ENCODE data around the gene SMIM33. TPM values are rescaled to one million over a fixed set of nuclear protein-coding genes. Genes with fewer than 3 reads are reported as not detected.
"Not testable (repeated sequence)": the region's sequence is repeated elsewhere in the genome, so short reads cannot be mapped to it uniquely, and the experiment has no call there.

Gene SMIM33
- total RNA-seq, 2 donors from 2014 or later, result 2.8 to 3.7 TPM

DNA sequence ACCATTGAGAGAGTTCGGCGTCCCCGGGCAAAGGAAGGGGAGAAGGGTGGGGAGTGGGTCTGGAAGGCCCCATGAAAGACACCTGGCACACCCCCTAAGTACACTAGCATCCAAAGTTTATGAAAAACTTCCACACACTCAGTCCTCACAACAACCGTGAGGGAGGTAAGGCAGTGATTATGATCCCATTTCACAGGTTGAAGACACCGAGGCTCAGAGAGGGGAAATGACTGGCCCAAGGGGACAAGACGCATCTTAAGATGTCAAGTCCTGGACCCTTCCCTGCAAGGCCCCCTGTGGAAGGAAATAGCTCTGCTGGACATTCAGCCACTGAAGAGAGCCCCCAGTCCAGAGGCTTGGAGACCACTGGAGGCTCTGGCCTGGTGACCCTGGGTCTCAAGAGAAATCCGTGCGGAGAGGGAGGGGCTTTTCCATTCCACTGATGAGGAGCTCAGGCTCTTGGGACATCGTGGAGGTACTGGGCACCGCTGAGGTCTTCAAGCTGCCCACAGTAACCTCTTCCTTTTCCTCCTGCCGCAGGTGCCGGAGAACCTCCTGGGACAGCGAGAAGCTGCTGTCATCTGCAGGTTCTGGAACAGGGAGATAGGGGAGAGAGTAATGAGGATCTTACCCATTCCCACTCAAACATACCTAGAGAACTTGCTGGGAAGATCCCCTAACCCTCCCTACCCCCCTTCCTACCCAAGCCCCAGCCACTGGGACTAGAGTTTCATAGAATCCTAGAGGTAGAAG, 5.2 kb downstream of the SMIM33 start:
- DNase-seq (no peak), ATAC-seq (no peak)
- intact Hi-C loops (cut with DNase I, micrococcal nuclease), result no loop called here

DNA sequence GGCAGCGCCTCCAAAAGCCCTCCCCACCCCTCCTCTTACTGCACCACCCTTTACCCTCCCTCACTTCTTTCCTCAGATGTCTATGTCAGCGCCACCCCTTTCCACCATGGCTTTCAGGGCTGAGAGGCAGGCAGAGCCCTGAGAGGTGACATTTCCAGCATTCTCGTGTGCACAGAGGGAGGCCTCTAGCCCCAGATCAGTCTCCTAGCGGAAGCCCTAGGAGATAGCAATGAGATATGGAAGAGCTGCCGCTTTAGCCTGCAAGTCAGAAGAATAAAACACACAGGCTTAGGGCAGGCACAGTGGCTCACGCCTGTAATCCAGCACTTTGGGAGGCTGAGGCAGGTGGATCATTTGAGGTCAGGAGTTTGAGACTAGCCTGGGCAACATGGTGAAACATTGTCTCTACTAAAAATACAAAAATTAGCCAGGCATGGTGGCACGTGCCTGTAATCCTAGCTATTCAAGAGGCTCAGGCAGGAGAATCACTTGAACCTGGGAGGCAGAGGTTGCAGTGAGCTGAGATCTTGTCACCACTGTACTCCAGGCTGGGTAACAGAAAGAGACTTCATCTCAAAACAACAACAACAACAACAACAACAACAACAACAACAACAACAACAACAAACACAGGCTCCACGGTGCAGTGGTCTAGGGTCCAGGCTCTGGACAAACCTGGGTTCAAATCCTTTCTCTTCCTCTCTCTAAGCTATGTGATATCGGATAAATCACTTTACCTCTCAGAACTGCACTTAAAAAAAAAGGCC, 8.0 kb downstream of the SMIM33 start:
- DNase-seq; ATAC-seq; intact Hi-C loops (cut with DNase I, micrococcal nuclease): not testable (repeated sequence)

DNA sequence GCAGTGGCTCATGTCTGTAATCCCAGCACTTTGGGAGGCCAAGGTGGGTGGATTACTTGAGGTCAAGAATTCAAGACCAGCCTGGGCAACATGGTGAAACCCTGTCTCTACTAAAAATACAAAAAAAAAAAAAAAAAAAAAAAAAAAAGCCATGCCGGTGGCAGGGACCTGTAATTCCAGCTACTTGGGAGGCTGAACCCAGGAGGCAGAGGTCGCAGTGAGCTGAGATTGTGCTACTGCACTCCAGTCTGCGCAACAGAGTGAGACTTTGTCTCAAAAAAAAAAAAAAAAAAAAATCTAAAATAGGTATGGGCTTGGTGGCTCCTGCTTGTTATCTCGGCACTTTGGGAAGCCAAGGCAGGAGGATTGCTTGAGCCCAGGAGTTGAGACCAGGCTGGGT, 8.9 kb downstream of the SMIM33 start:
- DNase-seq; ATAC-seq; intact Hi-C loops (cut with DNase I, micrococcal nuclease): not testable (repeated sequence)

GRCh38 chr5:139481122-139481533, 10.3 kb downstream of the SMIM33 start:
- intact Hi-C loops (cut with DNase I, micrococcal nuclease), result no loop called here
- DNase-seq (no peak), ATAC-seq (no peak)

- DNase-seq (peak in 1 of 2 donors; percentile 59), ATAC-seq (peak; percentile 65)
- intact Hi-C loops (cut with DNase I, micrococcal nuclease), result no loop called here
These were observed 10.8 kb downstream of the SMIM33 start for GRCh38 chr5:139481580-139482049.

DNA sequence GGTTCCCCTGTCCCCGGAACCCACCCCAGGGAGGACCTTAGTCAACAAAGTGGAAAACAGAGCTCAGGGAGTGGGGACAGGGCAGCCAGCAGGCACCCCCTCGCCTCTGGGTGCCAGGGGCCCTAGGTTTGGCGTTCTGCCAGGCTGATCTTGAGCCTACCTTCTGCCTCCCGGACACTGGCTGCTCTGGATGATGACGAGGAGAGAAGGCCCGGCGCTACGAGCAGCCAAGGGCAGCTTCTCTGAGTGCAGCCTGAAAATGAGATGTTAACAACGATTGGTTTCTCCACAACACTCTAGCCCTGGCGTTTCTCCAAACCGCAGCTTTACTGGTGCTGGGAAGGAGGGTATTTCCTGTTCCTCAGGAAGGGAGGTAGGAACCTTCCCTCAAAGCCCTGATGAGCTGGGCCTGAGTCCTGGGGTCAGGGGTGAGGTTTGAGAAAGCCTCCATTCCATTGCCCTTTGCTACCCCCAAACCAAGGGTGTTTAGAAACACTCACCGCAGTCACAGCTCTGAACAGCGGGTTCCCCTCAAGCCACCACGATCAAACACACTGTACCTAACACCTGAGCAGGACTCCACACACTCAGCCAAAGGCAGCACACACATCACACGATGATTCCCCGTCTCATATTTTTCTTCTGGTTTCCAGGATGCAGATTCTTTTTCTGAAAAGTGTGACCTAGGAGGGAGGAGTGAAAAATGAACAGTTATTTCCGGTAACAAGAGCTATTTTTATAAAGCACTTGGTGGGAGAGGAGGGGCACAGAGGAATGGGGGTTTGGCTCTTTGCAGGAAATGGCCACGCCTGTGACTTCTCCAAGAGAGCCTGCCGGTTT, 11.5 kb downstream of the SMIM33 start, which contains the start of gene STING1:
STING1 (minus strand) TSS at position 709 of the 840 bp plus-strand sequence. CDS start 1,054 bp downstream, outside the sequence.
- intact Hi-C loops (cut with DNase I, micrococcal nuclease), result no loop called here
- DNase-seq, result peak; percentile 90 to 91
- ATAC-seq, result peak; percentile 83

- DNase-seq; intact Hi-C loops (cut with DNase I, micrococcal nuclease); ATAC-seq: not testable (repeated sequence)
These were observed 12.0 kb downstream of the SMIM33 start for GRCh38 chr5:139482890-139483208.

- intact Hi-C loops (cut with DNase I, micrococcal nuclease), result no loop called here
- ATAC-seq, result no peak
- DNase-seq, result no peak
These were observed 15.4 kb downstream of the SMIM33 start for GRCh38 chr5:139486201-139486600.

- DNase-seq (no peak), ATAC-seq (no peak)
- intact Hi-C loops (cut with DNase I, micrococcal nuclease), result no loop called here
These were observed 17.5 kb downstream of the SMIM33 start for GRCh38 chr5:139488260-139488659.

- ATAC-seq (peak; percentile 56), DNase-seq (no peak)
- intact Hi-C loops (cut with DNase I, micrococcal nuclease), result no loop called here
These were observed 21.9 kb downstream of the SMIM33 start for GRCh38 chr5:139492700-139493192.

DNA sequence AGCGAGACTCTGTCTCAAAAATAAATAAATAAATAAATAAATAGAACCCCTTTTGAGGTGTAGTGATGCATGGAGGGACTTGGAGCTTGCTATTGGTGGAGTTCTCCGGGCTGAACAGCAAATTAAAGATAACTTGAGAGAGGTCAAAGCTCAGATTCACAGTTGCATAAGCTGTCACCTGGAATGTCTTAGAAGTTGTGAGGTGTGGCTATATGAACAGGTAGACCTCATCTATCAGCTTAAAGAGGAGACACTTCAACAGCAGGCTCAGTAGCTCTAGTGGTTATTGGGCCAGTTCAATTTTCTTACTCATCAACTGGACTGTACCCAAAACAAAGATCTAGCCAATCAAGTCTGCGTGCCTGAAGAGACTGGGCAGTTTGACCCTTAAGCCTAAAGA, 23.5 kb downstream of the SMIM33 start:
- ATAC-seq (peak; percentile 69), DNase-seq (no peak)
- intact Hi-C loops (cut with DNase I, micrococcal nuclease), result no loop called here

DNA sequence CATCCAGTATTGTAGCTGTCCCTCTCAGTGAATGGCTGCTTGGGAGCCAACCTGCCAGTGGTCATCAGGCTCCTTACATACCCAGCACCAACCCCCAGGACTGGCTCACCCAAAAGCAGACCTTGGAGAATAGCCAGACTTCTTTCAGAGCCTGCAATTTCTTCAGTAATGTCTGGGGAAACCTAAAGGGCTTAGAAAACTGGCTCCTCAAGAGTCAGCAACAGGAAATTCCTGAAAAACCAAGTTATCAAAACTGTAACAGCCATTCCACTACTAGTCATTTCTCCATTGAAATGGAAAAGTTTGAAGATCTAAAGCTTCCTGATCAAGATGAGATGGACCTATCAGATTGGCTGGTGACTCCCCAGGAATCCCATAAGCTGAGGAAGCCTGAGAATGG, 24.0 kb downstream of the SMIM33 start:
- intact Hi-C loops (cut with DNase I, micrococcal nuclease), result no loop called here
- DNase-seq, result no peak
- ATAC-seq, result no peak

- DNase-seq, result no peak
- ATAC-seq, result no peak
- intact Hi-C loops (cut with DNase I, micrococcal nuclease), result no loop called here
These were observed 25.0 kb downstream of the SMIM33 start for GRCh38 chr5:139495638-139496435.

DNA sequence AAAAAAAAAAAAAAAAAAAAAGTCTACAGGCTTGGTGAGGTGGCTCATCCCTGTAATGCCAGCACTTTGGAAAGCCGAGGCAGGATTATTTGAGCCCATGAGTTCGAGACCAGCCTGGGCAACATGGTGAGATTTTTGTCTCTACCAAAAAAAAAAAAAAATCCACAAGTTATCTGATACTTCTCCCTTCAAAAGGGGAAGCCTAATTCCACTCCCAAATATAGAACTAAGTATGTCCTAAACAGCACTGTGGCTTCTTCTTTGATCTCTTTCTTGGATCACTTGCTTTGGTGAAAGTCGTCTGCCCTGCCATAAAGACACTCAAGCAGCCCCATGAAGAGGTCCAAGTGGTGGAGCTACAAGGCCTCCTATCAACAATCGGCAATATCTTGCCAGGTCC, 30.6 kb downstream of the SMIM33 start:
- no peak for ATAC-seq
- no peak for DNase-seq
- intact Hi-C loops (cut with DNase I, micrococcal nuclease), result no loop called here

GRCh38 chr5:139503036-139503817, 32.4 kb downstream of the SMIM33 start:
- ATAC-seq; DNase-seq; intact Hi-C loops (cut with DNase I, micrococcal nuclease): not testable (repeated sequence)

DNA sequence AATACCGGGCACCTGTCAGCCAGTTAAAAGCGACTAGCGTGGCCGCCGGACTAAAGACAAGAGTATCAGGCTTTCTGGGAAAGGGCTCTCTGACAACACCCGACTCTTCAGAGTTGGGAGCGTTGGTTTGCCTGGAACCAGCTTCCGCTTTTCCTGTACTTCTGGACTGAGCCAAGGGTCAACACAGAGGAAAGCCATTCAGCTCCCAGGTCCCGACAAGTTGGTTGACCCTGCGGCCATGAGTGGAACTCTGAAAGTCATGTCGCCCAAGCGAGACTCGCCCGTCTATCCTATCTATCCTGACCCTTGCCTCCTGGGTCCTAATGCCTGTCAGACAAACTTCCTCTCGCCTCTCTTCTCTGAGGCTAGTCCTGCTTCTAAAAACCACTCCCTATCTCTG, 33.1 kb downstream of the SMIM33 start:
- intact Hi-C loops (cut with DNase I, micrococcal nuclease); ATAC-seq; DNase-seq: not testable (repeated sequence)

GRCh38 chr5:139504722-139505121, 33.9 kb downstream of the SMIM33 start:
- DNase-seq; intact Hi-C loops (cut with DNase I, micrococcal nuclease); ATAC-seq: not testable (repeated sequence)

All from left colon (tissue), 2 donors.